Activated CD4-positive, alpha-beta memory T cell treated with anti-CD3 and anti-CD28 coated beads for 36 hours (primary cell): ENCODE measurements around the gene SLC7A6. TPM values are rescaled to one million over a fixed set of nuclear protein-coding genes. Genes with fewer than 3 reads are reported as not detected.

Experiments
- CTCF ChIA-PET: fragments of 350-600 bp; sonication (Branson Sonifier 250); formaldehyde crosslinking; loops from one replicate; lab custom pipeline; 2021; ENCODE audit warnings: antibody characterized with exemption, inconsistent platforms; lab: Charles Lee
- POLR2A ChIA-PET: fragments of 350-600 bp; sonication (Branson Sonifier 250); formaldehyde crosslinking; loops from one replicate; lab custom pipeline; 2021; ENCODE audit warnings: antibody characterized with exemption; lab: Charles Lee
- DNase-seq: peaks from one replicate; pipeline ENCODE4 v3.0.0-alpha.2; 2020
- H3K27ac Mint-ChIP-seq: one replicate; pipeline ENCODE4 v1.8.0; 2021; ENCODE audit warnings: mixed read lengths
- H3K27me3 Mint-ChIP-seq: one replicate; pipeline ENCODE4 v1.8.0; 2021; ENCODE audit warnings: mixed read lengths
- H3K36me3 Mint-ChIP-seq: one replicate; pipeline ENCODE4 v1.8.0; 2021; ENCODE audit warnings: mixed read lengths
- H3K4me1 Mint-ChIP-seq: one replicate; pipeline ENCODE4 v1.8.0; 2021; ENCODE audit warnings: low read depth, mixed read lengths
- H3K4me3 Mint-ChIP-seq: one replicate; pipeline ENCODE4 v1.8.0; 2021; ENCODE audit warnings: mild to moderate bottlenecking, mixed read lengths
- H3K9me3 Mint-ChIP-seq: one replicate; pipeline ENCODE4 v1.8.0; 2021; ENCODE audit warnings: mixed read lengths
- intact Hi-C: fragments of 100-400 bp; cut with micrococcal nuclease; formaldehyde crosslinking; loops from one replicate; pipeline ENCODE4 v1.15.1; 2023
- total RNA-seq, 2 experiments: library from RNA; stranded (reverse); gene quantifications; one replicate each; pipeline ENCODE4 v1.2.3, GENCODE V29; 2021

Gene SLC7A6
- total RNA-seq, 2 experiments from 2014 or later = 62.8 to 63.8 TPM

GRCh38 chr16:68257906-68258800 lies 6.2 kb upstream of the SLC7A6 start:
- no peaks in the 10 kb centered on the region for H3K27me3 Mint-ChIP-seq
- H3K36me3 Mint-ChIP-seq = peaks cover 5% of the 10 kb centered on the region
- DNase-seq = no peak
- ChIA-PET CTCF (interaction anchor here (1.3 to 9.2 kb wide), 5 partner anchors 17 to 252 kb away, joined by 3 to 571 read pairs (median 4); partner anchors contain the start of genes PRMT7 and SLC7A6OS), POLR2A (interaction anchor here (1.0 kb wide), 1 partner anchor 68 kb away, joined by 3 read pairs; no protein-coding TSS in a partner anchor)
- H3K4me3 Mint-ChIP-seq = no peak overlapping the region
- peaks cover 8% of the 10 kb centered on the region for H3K4me1 Mint-ChIP-seq
- no peaks in the 10 kb centered on the region for H3K9me3 Mint-ChIP-seq
- intact Hi-C loops = no loop called here
- no peak overlapping the region for H3K27ac Mint-ChIP-seq

- no peaks in the 10 kb centered on the region for H3K9me3 Mint-ChIP-seq
- no peak overlapping the region for H3K27ac Mint-ChIP-seq
- POLR2A ChIA-PET = interaction anchor here (1.2 kb wide), 1 partner anchor 68 kb away, joined by 4 read pairs; no protein-coding TSS in a partner anchor
- DNase-seq = no peak
- peaks cover 15% of the 10 kb centered on the region for H3K4me1 Mint-ChIP-seq
- intact Hi-C loops = no loop called here
- CTCF ChIA-PET = interaction anchor here (1.4 to 9.2 kb wide), 6 partner anchors 16 to 67 kb away, joined by 4 to 571 read pairs (median 64); partner anchors contain the start of genes PRMT7 and SLC7A6OS
- no peak overlapping the region for H3K4me3 Mint-ChIP-seq
- H3K36me3 Mint-ChIP-seq = peaks cover 2% of the 10 kb centered on the region
- H3K27me3 Mint-ChIP-seq = no peaks in the 10 kb centered on the region
Observed at GRCh38 chr16:68259007-68259825, 5.1 kb upstream of the SLC7A6 start.

GRCh38 chr16:68263559-68264127 lies 683 bp upstream of the SLC7A6 start:
- no peak for DNase-seq
- peaks cover 37% of the 10 kb centered on the region for H3K4me1 Mint-ChIP-seq
- peak overlapping the region; percentile 96 for H3K4me3 Mint-ChIP-seq
- ChIA-PET CTCF (interaction anchor here (0.8 to 9.2 kb wide), 31 partner anchors 9 to 282 kb away, joined by 3 to 571 read pairs (median 7); partner anchors contain the start of genes ESRP2, NFATC3, PLA2G15 and PRMT7), POLR2A (interaction anchor here (0.6 to 5.0 kb wide), 21 partner anchors 9 to 179 kb away, joined by 3 to 45 read pairs (median 4); partner anchors contain the start of genes NFATC3, PLA2G15, PRMT7 and SLC7A6OS)
- peaks cover 19% of the 10 kb centered on the region for H3K36me3 Mint-ChIP-seq
- H3K9me3 Mint-ChIP-seq = no peaks in the 10 kb centered on the region
- intact Hi-C loops = loop anchor here (1.0 to 10.0 kb wide), 2 partner anchors 93 to 181 kb away; partner anchors contain the start of gene SMPD3
- no peaks in the 10 kb centered on the region for H3K27me3 Mint-ChIP-seq
- H3K27ac Mint-ChIP-seq = peak overlapping the region; percentile 95

- peak; percentile 73 for DNase-seq
- intact Hi-C loops = loop anchor here (1.0 to 10.0 kb wide), 4 partner anchors 10 to 180 kb away; partner anchors contain the start of genes SLC7A6OS and SMPD3
- Mint-ChIP-seq H3K27ac (peak overlapping the region; percentile 85), H3K4me1 (peaks cover 52% of the 10 kb centered on the region), H3K4me3 (peak overlapping the region; percentile 96), H3K9me3 (no peaks in the 10 kb centered on the region), H3K36me3 (peaks cover 25% of the 10 kb centered on the region), H3K27me3 (no peaks in the 10 kb centered on the region)
- ChIA-PET POLR2A (interaction anchor here (2.6 to 5.0 kb wide), 3 partner anchors 20 to 46 kb away, joined by 20 to 45 read pairs (median 23); partner anchors contain the start of genes PRMT7 and SLC7A6OS), CTCF (interaction anchor here (1.9 to 6.6 kb wide), 3 partner anchors 25 to 131 kb away, joined by 5 to 237 read pairs (median 106); partner anchors contain the start of genes PRMT7 and SLC7A6OS)
Observed at GRCh38 chr16:68265078-68265920, 973 bp downstream of the SLC7A6 start.

- Mint-ChIP-seq H3K27me3 (no peaks in the 10 kb centered on the region), H3K4me1 (peaks cover 71% of the 10 kb centered on the region), H3K36me3 (peaks cover 28% of the 10 kb centered on the region), H3K4me3 (peak overlapping the region; percentile 7), H3K9me3 (no peaks in the 10 kb centered on the region), H3K27ac (peak overlapping the region; percentile 82)
- ChIA-PET CTCF (no interaction called here), POLR2A (interaction anchor here (1.2 to 2.2 kb wide), 2 partner anchors 22 to 43 kb away, joined by 3 to 7 read pairs; partner anchors contain the start of genes PRMT7 and SLC7A6OS)
- no peak for DNase-seq
- intact Hi-C loops = loop anchor here (10.0 kb wide), 1 partner anchor 177 kb away; the partner anchor contains the start of gene SMPD3
Observed at GRCh38 chr16:68267612-68268405, 3.5 kb downstream of the SLC7A6 start.

- intact Hi-C loops = loop anchor here (1.0 to 10.0 kb wide), 4 partner anchors 18 to 1055 kb away; partner anchors contain the start of gene SMPD3
- H3K36me3 Mint-ChIP-seq = peaks cover 44% of the 10 kb centered on the region
- H3K4me3 Mint-ChIP-seq = no peak overlapping the region
- POLR2A ChIA-PET = interaction anchor here (0.6 kb wide), 1 partner anchor 9 kb away, joined by 3 read pairs; no protein-coding TSS in a partner anchor
- no peaks in the 10 kb centered on the region for H3K27me3 Mint-ChIP-seq
- H3K9me3 Mint-ChIP-seq = no peaks in the 10 kb centered on the region
- H3K4me1 Mint-ChIP-seq = peaks cover 80% of the 10 kb centered on the region
- CTCF ChIA-PET = interaction anchor here (0.6 to 7.8 kb wide), 3 partner anchors 8 to 1344 kb away, joined by 3 to 58 read pairs (median 3); no protein-coding TSS in a partner anchor
- H3K27ac Mint-ChIP-seq = peak overlapping the region; percentile 93
- no peak for DNase-seq
Observed at GRCh38 chr16:68269793-68270192, 5.5 kb downstream of the SLC7A6 start.

GRCh38 chr16:68270353-68270752 lies 6.0 kb downstream of the SLC7A6 start:
- DNase-seq = no peak
- H3K36me3 Mint-ChIP-seq = peaks cover 45% of the 10 kb centered on the region
- CTCF ChIA-PET = interaction anchor here (0.6 to 7.8 kb wide), 2 partner anchors 9 to 57 kb away, joined by 3 to 58 read pairs; no protein-coding TSS in a partner anchor
- intact Hi-C loops = loop anchor here (1.0 to 10.0 kb wide), 3 partner anchors 17 to 1054 kb away; no protein-coding TSS in a partner anchor
- peaks cover 86% of the 10 kb centered on the region for H3K4me1 Mint-ChIP-seq
- POLR2A ChIA-PET = interaction anchor here (0.6 kb wide), 1 partner anchor 55 kb away, joined by 3 read pairs; no protein-coding TSS in a partner anchor
- H3K4me3 Mint-ChIP-seq = no peak overlapping the region
- H3K27me3 Mint-ChIP-seq = no peaks in the 10 kb centered on the region
- H3K27ac Mint-ChIP-seq = peak overlapping the region; percentile 93
- no peaks in the 10 kb centered on the region for H3K9me3 Mint-ChIP-seq

GRCh38 chr16:68272507-68273209 lies 8.3 kb downstream of the SLC7A6 start:
- Mint-ChIP-seq H3K27me3 (no peaks in the 10 kb centered on the region), H3K9me3 (no peaks in the 10 kb centered on the region), H3K36me3 (peaks cover 49% of the 10 kb centered on the region), H3K27ac (peak overlapping the region; percentile 93), H3K4me1 (peaks cover 82% of the 10 kb centered on the region), H3K4me3 (peak overlapping the region; percentile 44)
- intact Hi-C loops = loop anchor here (10.0 kb wide), 2 partner anchors 252 to 1052 kb away; no protein-coding TSS in a partner anchor
- ChIA-PET POLR2A (interaction anchor here (0.6 to 3.3 kb wide), 6 partner anchors 9 to 54 kb away, joined by 4 to 18 read pairs (median 6); partner anchors contain the start of genes PLA2G15, PRMT7, SLC7A6 and SLC7A6OS), CTCF (interaction anchor here (0.6 to 7.8 kb wide), 8 partner anchors 9 to 248 kb away, joined by 3 to 58 read pairs (median 6); partner anchors contain the start of genes PRMT7, SLC7A6 and SLC7A6OS)
- peak; percentile 53 for DNase-seq
